ENCODE data around the gene AHI1. TPM values are rescaled to one million over a fixed set of nuclear protein-coding genes. Genes with fewer than 3 reads are reported as not detected.

The AHI1 gene
- total and polyA plus RNA-seq, 2 donors (not counting 1 experiment from before 2014, with no cell fraction given), result 14.2 to 22.8 TPM

DNA sequence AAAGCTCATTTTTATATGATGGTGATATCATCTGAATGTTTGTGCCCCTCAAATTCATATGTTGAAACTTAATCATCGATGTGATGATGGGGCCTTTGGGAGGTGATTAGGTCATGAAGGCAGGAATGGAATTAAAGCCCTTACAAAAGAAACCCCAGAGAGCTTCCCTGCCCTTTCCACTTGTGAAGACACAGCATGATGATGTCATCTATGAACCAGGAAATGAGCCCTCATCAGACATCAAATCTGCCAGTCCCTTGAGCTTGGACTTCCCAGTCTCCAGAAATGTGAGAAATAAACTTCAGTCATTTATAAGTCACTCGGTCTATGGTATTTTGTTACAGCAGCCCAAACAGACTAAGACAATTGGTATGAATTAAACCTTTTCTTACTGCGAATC lies 163.4 kb downstream of the AHI1 start:
- Histone ChIP-seq H3K36me3 (ENCODE audit: control insufficient read depth, insufficient read depth, low read length) (no peaks in the 10 kb centered on the region), H3K4me3 (replicated peaks in 1 of 4; ENCODE audit: control extremely low read depth in 1 of 4, insufficient read depth in 1 of 4, low read depth in 3 of 4, low read length in 4 of 4) (no peak overlapping the region), H3K9ac (ENCODE audit: insufficient read depth, low read length) (no peak overlapping the region), H3K4me1 (ENCODE audit: control insufficient read depth, extremely low read depth, insufficient read depth, low read length) (no peaks in the 10 kb centered on the region), H3K27me3 (ENCODE audit: control insufficient read depth, insufficient read depth, low read length) (no peaks in the 10 kb centered on the region), H3K9me3 (ENCODE audit: control insufficient read depth, insufficient read depth, low read depth, low read length) (no peaks in the 10 kb centered on the region), H2AFZ (ENCODE audit: low read length) (no peak overlapping the region), H3K79me2 (ENCODE audit: control insufficient read depth, insufficient read depth, low read length) (no peaks in the 10 kb centered on the region), H3K27ac (ENCODE audit: insufficient read depth, low read length) (no peak overlapping the region), H4K20me1 (ENCODE audit: control insufficient read depth, extremely low read depth, insufficient read depth, low read length) (no peaks in the 10 kb centered on the region), H3K4me2 (ENCODE audit: extremely low read depth, insufficient read depth, low read length) (no peak overlapping the region)
- peak; percentile 14 to 52 for DNase-seq (ENCODE audit: low read depth in 2 of 2)
- TF ChIP-seq CTCF (conservative IDR thresholded peaks at IDR 0.05 in 1 of 2, IDR thresholded peaks at IDR 0.05 in 1 of 2; ENCODE audit: low read depth in 1 of 2, low read length in 2 of 2) (no peak), EZH2 (IDR thresholded peaks at IDR 0.05; ENCODE audit: low read length, missing control alignments) (no peak)

DNA sequence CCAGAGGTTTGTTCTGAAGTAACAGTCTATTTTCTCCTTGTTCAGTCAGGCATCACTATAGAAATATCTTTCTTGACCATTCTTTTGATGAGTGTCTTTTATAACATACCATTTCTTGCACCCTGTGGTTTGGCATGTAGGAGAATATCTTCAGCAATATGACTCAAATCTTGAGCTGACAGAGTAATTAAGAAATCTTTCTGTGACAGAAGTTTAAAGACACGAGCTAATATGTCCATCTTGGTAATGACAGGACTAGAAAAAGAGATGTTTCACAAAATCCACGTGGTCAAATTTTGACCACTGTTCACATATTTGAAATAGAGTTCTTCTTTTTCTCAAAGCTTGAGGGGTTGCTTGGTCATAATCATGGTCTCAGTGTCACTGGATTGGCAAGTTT lies 166.5 kb downstream of the AHI1 start:
- H3K9ac ChIP-seq (ENCODE audit: insufficient read depth, low read length), result no peak overlapping the region
- H3K27me3 ChIP-seq (ENCODE audit: control insufficient read depth, insufficient read depth, low read length), result no peaks in the 10 kb centered on the region
- no peak overlapping the region for H3K4me3 ChIP-seq (replicated peaks in 1 of 4; ENCODE audit: control extremely low read depth in 1 of 4, insufficient read depth in 1 of 4, low read depth in 3 of 4, low read length in 4 of 4)
- H3K27ac ChIP-seq (ENCODE audit: insufficient read depth, low read length), result no peak overlapping the region
- H3K36me3 ChIP-seq (ENCODE audit: control insufficient read depth, insufficient read depth, low read length), result no peaks in the 10 kb centered on the region
- H3K4me2 ChIP-seq (ENCODE audit: extremely low read depth, insufficient read depth, low read length), result no peak overlapping the region
- no peaks in the 10 kb centered on the region for H3K4me1 ChIP-seq (ENCODE audit: control insufficient read depth, extremely low read depth, insufficient read depth, low read length)
- TF ChIP-seq EZH2 (IDR thresholded peaks at IDR 0.05; ENCODE audit: low read length, missing control alignments) (no peak), CTCF (conservative IDR thresholded peaks at IDR 0.05 in 1 of 2, IDR thresholded peaks at IDR 0.05 in 1 of 2; ENCODE audit: low read depth in 1 of 2, low read length in 2 of 2) (no peak)
- no peaks in the 10 kb centered on the region for H3K9me3 ChIP-seq (ENCODE audit: control insufficient read depth, insufficient read depth, low read depth, low read length)
- no peaks in the 10 kb centered on the region for H3K79me2 ChIP-seq (ENCODE audit: control insufficient read depth, insufficient read depth, low read length)
- peak in 1 of 2 donors; percentile 72 for DNase-seq (ENCODE audit: low read depth in 2 of 2)
- no peak overlapping the region for H2AFZ ChIP-seq (ENCODE audit: low read length)
- no peaks in the 10 kb centered on the region for H4K20me1 ChIP-seq (ENCODE audit: control insufficient read depth, extremely low read depth, insufficient read depth, low read length)

DNA sequence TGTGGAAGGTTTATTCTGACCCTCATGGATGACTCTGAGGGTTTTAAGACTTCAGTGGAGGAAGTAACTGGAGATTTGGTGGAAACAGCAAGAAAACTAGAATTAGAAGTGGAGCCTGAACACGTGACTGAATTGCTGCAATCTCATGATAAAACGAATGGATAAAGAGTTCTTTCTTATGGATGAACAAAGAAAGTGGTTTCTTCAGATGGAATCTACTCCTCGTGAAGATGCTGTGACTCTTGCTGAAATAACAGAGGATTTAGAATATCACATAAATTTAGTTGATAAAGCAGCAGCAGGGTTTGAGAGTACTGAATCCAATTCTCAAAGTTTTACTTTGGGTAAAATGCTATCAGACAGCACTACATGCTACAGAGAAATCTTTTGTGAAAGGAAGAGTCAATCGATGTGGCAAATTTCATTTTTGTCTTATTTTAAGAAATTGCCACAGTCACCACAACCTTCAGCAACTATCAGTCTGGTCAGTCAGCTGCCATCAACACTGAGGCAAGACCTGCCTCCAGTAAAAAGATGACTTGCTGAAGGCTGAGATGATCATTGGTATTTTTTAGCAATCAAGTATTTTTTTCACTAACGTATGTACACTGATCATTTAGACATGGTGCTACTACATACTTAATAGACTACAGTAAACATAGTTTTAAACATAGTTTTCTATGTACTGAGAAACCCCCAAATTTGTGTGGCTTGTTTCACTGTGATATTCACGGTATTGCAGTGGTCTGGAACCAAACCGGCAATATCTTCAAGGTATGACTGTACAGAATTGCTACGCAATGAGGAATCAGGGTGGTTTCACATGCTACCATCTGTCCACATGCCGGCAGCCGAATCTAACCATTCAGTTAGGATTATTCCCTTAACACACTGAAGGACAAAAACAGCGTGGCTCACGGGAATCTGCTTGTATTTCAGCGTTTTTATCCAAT lies 167.4 kb downstream of the AHI1 start:
- Histone ChIP-seq H4K20me1 (ENCODE audit: control insufficient read depth, extremely low read depth, insufficient read depth, low read length) (no peaks in the 10 kb centered on the region), H3K4me2 (ENCODE audit: extremely low read depth, insufficient read depth, low read length) (no peak overlapping the region), H3K27me3 (ENCODE audit: control insufficient read depth, insufficient read depth, low read length) (no peaks in the 10 kb centered on the region), H3K4me1 (ENCODE audit: control insufficient read depth, extremely low read depth, insufficient read depth, low read length) (no peaks in the 10 kb centered on the region), H2AFZ (ENCODE audit: low read length) (no peak overlapping the region), H3K4me3 (replicated peaks in 1 of 4; ENCODE audit: control extremely low read depth in 1 of 4, insufficient read depth in 1 of 4, low read depth in 3 of 4, low read length in 4 of 4) (no peak overlapping the region), H3K36me3 (ENCODE audit: control insufficient read depth, insufficient read depth, low read length) (no peaks in the 10 kb centered on the region), H3K27ac (ENCODE audit: insufficient read depth, low read length) (no peak overlapping the region), H3K9ac (ENCODE audit: insufficient read depth, low read length) (no peak overlapping the region), H3K79me2 (ENCODE audit: control insufficient read depth, insufficient read depth, low read length) (no peaks in the 10 kb centered on the region), H3K9me3 (ENCODE audit: control insufficient read depth, insufficient read depth, low read depth, low read length) (no peaks in the 10 kb centered on the region)
- DNase-seq (ENCODE audit: low read depth in 2 of 2), result peak in 1 of 2 donors; percentile 41
- TF ChIP-seq CTCF (conservative IDR thresholded peaks at IDR 0.05 in 1 of 2, IDR thresholded peaks at IDR 0.05 in 1 of 2; ENCODE audit: low read depth in 1 of 2, low read length in 2 of 2), result no peak
- TF ChIP-seq EZH2 (IDR thresholded peaks at IDR 0.05; ENCODE audit: low read length, missing control alignments), result no peak
